ENCODE measurements around the gene KLHL29. TPM values are rescaled to one million over a fixed set of nuclear protein-coding genes. Genes with fewer than 3 reads are reported as not detected.

KLHL29 gene
- total RNA-seq, 1 experiment from 2014 or later: 2.6 TPM

GRCh38 chr2:23478933-23479683 is 94.1 kb downstream of the KLHL29 start:
- peaks cover 9% of the 10 kb centered on the region; the same call in 1 of the 2 replicates for H3K4me1 ChIP-seq (ENCODE audit: insufficient read depth, low read length)
- CTCF ChIA-PET: no interaction called here
- no peak for TF ChIP-seq CTCF (conservative IDR thresholded peaks at IDR 0.05; ENCODE audit: low read depth, low read length)
- TF ChIP-seq EZH2phosphoT487 (IDR thresholded peaks at IDR 0.05; ENCODE audit: borderline replicate concordance, low read length): no peak
- no peaks in the 10 kb centered on the region for H3K27me3 ChIP-seq (ENCODE audit: low read length)
- H3K4me2 ChIP-seq (ENCODE audit: low read length): no peak overlapping the region
- no peak overlapping the region for H3K27ac ChIP-seq (ENCODE audit: low read length)
- no peak overlapping the region for H3K4me3 ChIP-seq (ENCODE audit: low read length)
- no peaks in the 10 kb centered on the region for H3K36me3 ChIP-seq (ENCODE audit: low read depth, low read length)
- intact Hi-C loops (cut with micrococcal nuclease): no loop called here
- ATAC-seq: no peak
- no peaks in the 10 kb centered on the region for H3F3A ChIP-seq (ENCODE audit: low read length, unreplicated experiment)
- no peaks in the 10 kb centered on the region for H3K9me2 ChIP-seq (replicated peaks; ENCODE audit: low read length)
- no peaks in the 10 kb centered on the region for H4K20me1 ChIP-seq (ENCODE audit: low read length)
- H2AFZ ChIP-seq (ENCODE audit: low read length): no peak overlapping the region
- POLR2A ChIA-PET (ENCODE audit: unreplicated experiment): no interaction called here
- no TSS peak for BruUV-seq (replicated peaks)
- H3K9ac ChIP-seq (ENCODE audit: low read length): no peak overlapping the region
- no peak for DNase-seq
- H3K79me2 ChIP-seq (ENCODE audit: low read length): no peaks in the 10 kb centered on the region
- H3K9me3 ChIP-seq (ENCODE audit: low read length): no peaks in the 10 kb centered on the region

GRCh38 chr2:23480957-23481797 is 96.2 kb downstream of the KLHL29 start:
- Histone ChIP-seq H3K4me2 (ENCODE audit: low read length) (no peak overlapping the region), H3K36me3 (ENCODE audit: low read depth, low read length) (no peaks in the 10 kb centered on the region), H3K9ac (ENCODE audit: low read length) (no peak overlapping the region), H3K27me3 (ENCODE audit: low read length) (no peaks in the 10 kb centered on the region), H3F3A (ENCODE audit: low read length, unreplicated experiment) (no peaks in the 10 kb centered on the region), H3K4me3 (ENCODE audit: low read length) (no peak overlapping the region), H3K9me3 (ENCODE audit: low read length) (no peaks in the 10 kb centered on the region), H4K20me1 (ENCODE audit: low read length) (no peaks in the 10 kb centered on the region), H3K4me1 (ENCODE audit: insufficient read depth, low read length) (peaks cover 9% of the 10 kb centered on the region; the same call in 1 of the 2 replicates), H2AFZ (ENCODE audit: low read length) (no peak overlapping the region), H3K79me2 (ENCODE audit: low read length) (no peaks in the 10 kb centered on the region), H3K9me2 (replicated peaks; ENCODE audit: low read length) (no peaks in the 10 kb centered on the region), H3K27ac (ENCODE audit: low read length) (no peak overlapping the region)
- DNase-seq: peak; percentile 63
- no peak for TF ChIP-seq CTCF (conservative IDR thresholded peaks at IDR 0.05; ENCODE audit: low read depth, low read length)
- TF ChIP-seq EZH2 (IDR thresholded peaks at IDR 0.05; ENCODE audit: low read length, unreplicated experiment): no peak
- no peak for TF ChIP-seq EZH2phosphoT487 (IDR thresholded peaks at IDR 0.05; ENCODE audit: borderline replicate concordance, low read length)
- peak; percentile 43; the same call in 1 of the 2 replicates for ATAC-seq
- ChIA-PET CTCF (no interaction called here), POLR2A (ENCODE audit: unreplicated experiment) (no interaction called here)
- intact Hi-C loops (cut with micrococcal nuclease): no loop called here
- no TSS peak for BruUV-seq (replicated peaks)

GRCh38 chr2:23482188-23482587 is 97.2 kb downstream of the KLHL29 start:
- no peaks in the 10 kb centered on the region for H3K9me3 ChIP-seq (ENCODE audit: low read length)
- H2AFZ ChIP-seq (ENCODE audit: low read length): no peak overlapping the region
- no peaks in the 10 kb centered on the region for H3K36me3 ChIP-seq (ENCODE audit: low read depth, low read length)
- intact Hi-C loops (cut with micrococcal nuclease): no loop called here
- ATAC-seq (no peak), DNase-seq (no peak)
- H3K27me3 ChIP-seq (ENCODE audit: low read length): no peaks in the 10 kb centered on the region
- ChIA-PET POLR2A (ENCODE audit: unreplicated experiment) (no interaction called here), CTCF (no interaction called here)
- no peak overlapping the region for H3K4me3 ChIP-seq (ENCODE audit: low read length)
- H4K20me1 ChIP-seq (ENCODE audit: low read length): no peaks in the 10 kb centered on the region
- no TSS peak for BruUV-seq (replicated peaks)
- TF ChIP-seq CTCF (conservative IDR thresholded peaks at IDR 0.05; ENCODE audit: low read depth, low read length) (no peak), EZH2phosphoT487 (IDR thresholded peaks at IDR 0.05; ENCODE audit: borderline replicate concordance, low read length) (no peak), EZH2 (IDR thresholded peaks at IDR 0.05; ENCODE audit: low read length, unreplicated experiment) (no peak)
- H3K9ac ChIP-seq (ENCODE audit: low read length): no peak overlapping the region
- H3K79me2 ChIP-seq (ENCODE audit: low read length): no peaks in the 10 kb centered on the region
- no peaks in the 10 kb centered on the region for H3F3A ChIP-seq (ENCODE audit: low read length, unreplicated experiment)
- H3K9me2 ChIP-seq (replicated peaks; ENCODE audit: low read length): no peaks in the 10 kb centered on the region
- H3K27ac ChIP-seq (ENCODE audit: low read length): no peak overlapping the region
- H3K4me2 ChIP-seq (ENCODE audit: low read length): no peak overlapping the region
- peaks cover 9% of the 10 kb centered on the region; the same call in 1 of the 2 replicates for H3K4me1 ChIP-seq (ENCODE audit: insufficient read depth, low read length)
